IgD-negative memory B cell (primary cell): Measurements from ENCODE around the gene GIPR. TPM values are rescaled to one million over a fixed set of nuclear protein-coding genes. Genes with fewer than 3 reads are reported as not detected.
A peak's percentile ranks its signal among the peaks of the same experiment; 100 is the strongest.

Experiments used
- H3K27ac Mint-ChIP-seq, 3 donors: one replicate each; pipeline ENCODE4 v1.8.0; 2020 to 2022; ENCODE audit warnings: mild to moderate bottlenecking in 3 of 3, mixed read lengths in 3 of 3, moderate library complexity in 1 of 3
- H3K27me3 Mint-ChIP-seq: one replicate; pipeline ENCODE4 v1.8.0; 2021; ENCODE audit warnings: mixed read lengths
- H3K36me3 Mint-ChIP-seq: one replicate; pipeline ENCODE4 v1.8.0; 2020; ENCODE audit warnings: mild to moderate bottlenecking, mixed read lengths
- H3K4me1 Mint-ChIP-seq, 3 donors: one replicate each; pipeline ENCODE4 v1.8.0; 2020 to 2022; ENCODE audit warnings: mixed read lengths in 3 of 3, mild to moderate bottlenecking in 1 of 3
- H3K4me3 Mint-ChIP-seq, 4 donors: one replicate each; pipeline ENCODE4 v1.8.0; 2020 to 2022; ENCODE audit warnings: mild to moderate bottlenecking in 4 of 4, mixed read lengths in 4 of 4, moderate library complexity in 3 of 4
- H3K9me3 Mint-ChIP-seq, 3 donors: one replicate each; pipeline ENCODE4 v1.8.0; 2020 to 2021; ENCODE audit warnings: mixed read lengths in 3 of 3, mild to moderate bottlenecking in 1 of 3
- polyA plus RNA-seq: library from polyadenylated mRNA; unstranded; fragments of 300-500 nt; fragmentation: Illumina TruSeq; gene quantifications from one replicate; pipeline ENCODE4 v1.2.3, GENCODE V29; 2021

The GIPR gene
- polyA plus RNA-seq, 1 donor from 2014 or later: not detected

- Mint-ChIP-seq H3K9me3 (no peaks in the 10 kb centered on the region), H3K36me3 (peaks cover 2% of the 10 kb centered on the region), H3K4me1 (peaks cover 28 to 43% (median 33%) of the 10 kb centered on the region in 3 donors), H3K4me3 (peak overlapping the region; percentile 77 to 94 (median 87)), H3K27me3 (no peaks in the 10 kb centered on the region), H3K27ac (peak overlapping the region; percentile 80 to 98 (median 84))
Measured at GRCh38 chr19:45641274-45642105, 26.5 kb upstream of the GIPR start.

DNA sequence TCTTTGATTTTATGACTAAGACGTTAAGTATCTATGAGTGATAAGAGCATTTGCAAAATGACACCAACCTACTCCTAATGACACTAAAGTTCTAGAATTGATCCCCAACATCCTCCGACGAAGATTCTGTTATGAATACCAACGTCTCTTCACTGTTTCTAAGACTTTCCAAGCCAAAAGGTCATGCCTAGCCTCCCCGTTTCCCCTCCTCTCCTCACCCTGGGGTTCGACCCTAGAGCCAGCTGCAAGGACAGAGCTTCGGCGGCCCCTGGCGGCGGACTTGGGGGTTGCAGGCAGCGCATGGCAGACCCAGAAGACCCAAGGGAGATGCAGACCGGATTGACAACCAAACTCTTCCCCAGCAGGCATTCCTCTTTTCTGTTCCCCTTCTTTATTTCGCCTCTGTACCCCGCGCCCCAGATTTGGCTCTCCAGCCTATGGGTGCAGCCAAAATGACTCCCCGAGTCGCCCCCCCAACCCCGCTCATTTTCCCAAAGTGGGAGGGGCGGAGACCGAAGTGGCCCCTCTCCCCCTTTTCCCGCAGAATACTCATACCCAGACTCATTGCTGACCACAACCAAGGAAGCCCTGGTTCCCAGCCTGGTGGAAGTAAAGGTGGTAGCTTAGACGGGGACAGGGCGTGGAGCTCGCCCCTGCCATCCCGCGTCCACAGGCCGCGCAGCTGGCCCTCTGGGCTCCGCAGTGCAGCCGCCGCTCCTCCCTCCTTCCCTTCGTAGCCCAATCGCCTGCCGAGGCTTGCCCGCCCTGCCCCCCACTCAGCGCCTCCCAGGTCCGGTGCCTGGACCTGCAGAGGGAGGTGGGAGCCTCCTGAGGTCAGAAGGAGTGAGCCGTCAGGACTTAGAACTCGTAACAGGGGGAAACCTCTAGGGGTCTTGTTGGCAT, 24.7 kb upstream of the GIPR start:
- Mint-ChIP-seq H3K4me3 (peak overlapping the region; percentile 66 to 93 (median 84)), H3K36me3 (peaks cover 2% of the 10 kb centered on the region), H3K27ac (peak overlapping the region; percentile 80 to 92 (median 84)), H3K9me3 (no peaks in the 10 kb centered on the region), H3K4me1 (peaks cover 28 to 44% (median 33%) of the 10 kb centered on the region in 3 donors), H3K27me3 (no peaks in the 10 kb centered on the region)

- peak overlapping the region in 2 of 4 donors; percentile 37 to 81 for H3K4me3 Mint-ChIP-seq
- H3K9me3 Mint-ChIP-seq: no peaks in the 10 kb centered on the region
- peak overlapping the region; percentile 46 to 94 (median 80) for H3K27ac Mint-ChIP-seq
- H3K4me1 Mint-ChIP-seq: peaks cover 22 to 37% (median 27%) of the 10 kb centered on the region in 3 donors
- H3K36me3 Mint-ChIP-seq: peaks cover 2% of the 10 kb centered on the region
- no peaks in the 10 kb centered on the region for H3K27me3 Mint-ChIP-seq
Measured at GRCh38 chr19:45643927-45644771, 23.9 kb upstream of the GIPR start.

DNA sequence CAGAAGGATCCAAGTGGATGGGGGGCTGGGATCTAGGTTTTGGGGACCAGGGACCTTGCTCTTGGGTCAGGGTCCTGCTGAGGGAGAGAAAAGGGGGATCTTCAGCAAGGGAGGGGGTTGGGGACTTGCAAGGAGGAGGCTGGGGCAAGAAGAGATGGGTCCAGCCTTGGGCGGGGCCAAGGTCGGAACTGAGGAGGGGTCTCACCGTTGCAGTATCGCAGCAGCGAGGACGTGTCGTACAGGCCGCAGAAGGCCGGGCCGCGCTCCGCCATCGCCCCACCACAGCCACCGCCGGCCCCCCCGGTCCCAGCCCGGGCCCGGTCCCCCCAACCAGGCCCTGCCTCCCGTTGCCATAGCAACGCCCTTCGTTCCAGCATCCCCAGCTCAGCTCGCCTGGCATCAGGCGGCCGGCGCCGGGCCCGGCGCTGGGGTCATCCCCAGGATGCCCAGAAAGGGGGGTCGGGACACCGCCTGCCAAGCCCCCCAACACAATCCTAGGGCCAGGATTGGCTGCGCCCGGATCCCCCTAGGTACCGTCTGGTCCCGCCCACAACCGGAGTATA, 22.9 kb upstream of the GIPR start:
- Mint-ChIP-seq H3K27me3 (no peaks in the 10 kb centered on the region), H3K27ac (peak overlapping the region in 1 of 3 donors; percentile 82), H3K4me1 (peaks cover 20 to 37% (median 27%) of the 10 kb centered on the region in 3 donors), H3K4me3 (peak overlapping the region; percentile 78 to 92 (median 90)), H3K36me3 (peaks cover 2% of the 10 kb centered on the region), H3K9me3 (no peaks in the 10 kb centered on the region)

DNA sequence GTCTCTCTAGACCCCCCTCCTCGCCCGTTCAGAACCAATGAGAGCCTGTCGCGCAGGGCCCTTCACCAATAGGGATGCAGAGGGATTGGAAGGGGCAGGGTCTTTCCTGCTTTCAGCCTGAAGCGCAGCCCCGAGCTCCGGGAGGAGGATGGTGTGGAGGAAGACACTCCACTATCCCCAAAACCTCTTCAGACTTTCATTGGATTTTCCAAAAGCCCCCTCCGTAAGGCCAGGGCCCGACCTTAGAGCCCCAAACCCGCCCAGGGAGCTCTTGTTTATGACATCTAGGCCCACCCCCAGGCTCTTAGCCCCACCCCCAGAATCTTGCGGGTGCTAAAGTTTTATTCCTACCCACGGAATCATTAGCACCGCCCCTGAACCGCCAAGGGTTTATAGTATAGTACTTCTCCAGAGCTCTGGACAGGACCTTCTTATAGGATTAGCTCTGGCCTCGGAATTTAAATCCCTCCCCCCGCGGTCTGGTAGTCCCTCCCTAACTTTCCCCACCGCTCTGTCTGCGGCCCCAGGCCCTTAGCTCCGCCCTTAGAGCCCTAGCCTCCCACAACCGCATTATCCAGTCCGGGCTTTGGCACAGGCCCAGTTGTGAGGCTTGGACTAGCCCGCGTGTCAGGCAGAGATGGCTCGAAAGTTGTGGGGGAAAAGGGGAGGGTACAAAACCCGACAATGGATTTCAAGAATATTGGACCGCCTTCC, 22.2 kb upstream of the GIPR start:
- Mint-ChIP-seq H3K4me1 (peaks cover 17 to 34% (median 25%) of the 10 kb centered on the region in 3 donors), H3K27me3 (peaks cover under 1% of the 10 kb centered on the region), H3K36me3 (peaks cover 1% of the 10 kb centered on the region), H3K4me3 (peak overlapping the region; percentile 78 to 92 (median 90)), H3K27ac (peak overlapping the region; percentile 47 to 82 (median 78)), H3K9me3 (no peaks in the 10 kb centered on the region)

DNA sequence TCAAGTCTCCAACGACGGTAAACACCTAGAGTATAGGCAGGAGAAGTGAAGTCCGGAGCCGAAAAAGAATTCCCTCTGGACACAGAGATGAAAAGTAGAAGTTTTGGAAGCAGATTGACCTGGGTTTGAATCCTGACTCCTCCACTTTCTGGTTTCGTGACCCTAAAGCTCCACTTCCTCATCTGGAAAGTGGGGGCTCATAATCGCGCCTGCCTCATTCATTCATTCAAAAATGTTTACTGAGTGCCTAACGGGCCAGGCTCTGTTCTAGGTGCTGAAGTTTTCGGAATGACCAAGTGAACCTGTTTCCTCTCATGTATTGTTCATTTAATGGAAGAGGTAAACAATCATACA, 21.7 kb upstream of the GIPR start:
- H3K9me3 Mint-ChIP-seq: no peaks in the 10 kb centered on the region
- H3K27ac Mint-ChIP-seq: peak overlapping the region; percentile 47 to 82 (median 78)
- H3K4me1 Mint-ChIP-seq: peaks cover 13 to 29% (median 20%) of the 10 kb centered on the region in 3 donors
- H3K4me3 Mint-ChIP-seq: peak overlapping the region; percentile 78 to 92 (median 90)
- no peaks in the 10 kb centered on the region for H3K36me3 Mint-ChIP-seq
- H3K27me3 Mint-ChIP-seq: peaks cover 2% of the 10 kb centered on the region

DNA sequence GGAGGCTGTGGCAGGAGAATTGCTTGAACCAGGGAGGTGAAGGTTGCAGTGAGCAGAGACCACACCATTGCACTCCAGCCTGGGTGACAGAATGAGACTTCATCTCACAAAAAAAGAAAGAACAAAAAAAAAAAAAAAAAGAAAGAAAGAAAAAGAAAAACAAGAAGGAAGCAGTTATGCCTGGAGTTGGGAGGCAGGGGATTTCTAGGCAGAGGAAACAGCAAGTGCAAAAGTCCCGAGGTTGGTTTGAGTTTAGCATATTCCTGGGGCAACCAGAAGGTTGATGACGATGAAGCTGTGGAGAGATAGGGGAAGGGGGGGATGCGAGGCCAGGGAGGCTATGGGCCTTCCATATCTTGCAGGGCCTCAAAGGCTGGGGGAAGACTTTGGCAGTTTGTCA, 17.3 kb upstream of the GIPR start:
- Mint-ChIP-seq H3K4me1 (peaks cover 0 to 9% (median 6%) of the 10 kb centered on the region in 3 donors), H3K9me3 (no peaks in the 10 kb centered on the region), H3K27ac (peak overlapping the region in 1 of 3 donors; percentile 59), H3K4me3 (no peak overlapping the region), H3K36me3 (no peaks in the 10 kb centered on the region), H3K27me3 (peaks cover 2% of the 10 kb centered on the region)

DNA sequence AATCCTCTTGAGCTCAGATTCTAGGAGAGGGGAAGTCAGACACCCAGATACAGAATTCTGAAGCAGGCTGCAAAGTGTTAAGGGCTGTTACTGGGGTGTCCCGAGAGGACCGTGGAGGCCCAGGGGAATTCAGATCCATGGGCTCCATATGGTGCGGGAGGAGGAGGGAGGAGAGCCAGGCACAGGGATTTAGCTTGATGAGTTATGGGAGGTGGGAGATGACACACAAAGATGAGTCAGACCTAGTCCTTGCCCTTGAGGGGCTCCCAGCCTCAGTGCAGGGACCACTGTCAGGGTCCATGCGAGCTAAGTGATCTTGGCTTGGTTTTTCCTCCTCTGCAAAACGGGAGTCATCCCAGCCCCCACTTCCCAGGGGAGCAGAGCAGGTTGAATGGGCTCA, 14.4 kb upstream of the GIPR start:
- no peak overlapping the region for H3K27ac Mint-ChIP-seq
- H3K27me3 Mint-ChIP-seq: peaks cover 2% of the 10 kb centered on the region
- no peaks in the 10 kb centered on the region for H3K9me3 Mint-ChIP-seq
- H3K4me3 Mint-ChIP-seq: peak overlapping the region in 1 of 4 donors; percentile 38
- no peaks in the 10 kb centered on the region for H3K4me1 Mint-ChIP-seq
- H3K36me3 Mint-ChIP-seq: no peaks in the 10 kb centered on the region

- Mint-ChIP-seq H3K36me3 (no peaks in the 10 kb centered on the region), H3K27me3 (peaks cover 3% of the 10 kb centered on the region)
Measured at GRCh38 chr19:45655073-45655472, 12.9 kb upstream of the GIPR start.

DNA sequence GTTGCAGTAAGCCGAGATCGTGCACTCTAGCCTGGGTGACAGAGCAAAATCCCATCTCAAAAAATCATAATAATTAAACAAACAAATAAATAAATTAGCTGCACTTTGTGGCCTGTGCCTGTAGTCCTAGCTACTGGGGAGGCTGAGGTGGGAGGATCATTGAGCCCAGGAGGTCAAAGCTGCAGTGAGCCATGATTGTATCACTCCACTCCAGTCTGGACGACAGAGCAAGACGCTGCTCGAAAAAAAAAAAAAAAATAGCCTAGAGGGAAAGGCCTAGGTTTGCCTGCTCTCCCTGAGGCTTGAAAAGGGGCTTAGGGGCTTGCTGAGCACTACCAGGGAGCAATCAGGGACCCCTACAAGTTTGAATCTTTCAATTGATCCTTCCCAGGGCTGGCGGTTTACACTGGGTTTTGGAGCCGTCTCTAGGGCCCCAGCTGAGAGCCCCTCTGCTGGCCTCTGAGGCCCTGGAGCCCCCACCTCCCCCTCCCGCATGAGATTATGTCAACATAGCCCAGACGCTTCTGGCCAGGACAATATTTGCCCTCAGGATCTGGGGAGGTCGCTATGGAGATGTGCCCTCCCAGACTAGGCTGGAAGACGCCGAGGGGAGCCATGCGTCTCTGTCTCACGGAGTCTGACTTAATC, 10.4 kb upstream of the GIPR start:
- Mint-ChIP-seq H3K4me3 (no peak overlapping the region), H3K4me1 (peaks cover 0 to 5% (median 0%) of the 10 kb centered on the region in 3 donors)

More at GRCh38 chr19:45655073-45655472, 12.9 kb upstream of the GIPR start:
- peaks cover 0 to 2% (median 0%) of the 10 kb centered on the region in 3 donors for H3K4me1 Mint-ChIP-seq
- no peak overlapping the region for H3K4me3 Mint-ChIP-seq
- H3K27ac Mint-ChIP-seq: no peak overlapping the region
- H3K9me3 Mint-ChIP-seq: no peaks in the 10 kb centered on the region

GRCh38 chr19:45659096-45659729, 8.8 kb upstream of the GIPR start:
- H3K4me1 Mint-ChIP-seq: peaks cover 0 to 5% (median 0%) of the 10 kb centered on the region in 3 donors
- no peaks in the 10 kb centered on the region for H3K36me3 Mint-ChIP-seq
- peaks cover 6% of the 10 kb centered on the region for H3K27me3 Mint-ChIP-seq
- no peak overlapping the region for H3K4me3 Mint-ChIP-seq
- H3K9me3 Mint-ChIP-seq: peaks cover 0 to 1% (median 0%) of the 10 kb centered on the region in 3 donors
- no peak overlapping the region for H3K27ac Mint-ChIP-seq

More for the DNA sequence above, 10.4 kb upstream of the GIPR start:
- Mint-ChIP-seq H3K36me3 (no peaks in the 10 kb centered on the region), H3K27me3 (peaks cover 6% of the 10 kb centered on the region), H3K27ac (no peak overlapping the region), H3K9me3 (peaks cover 0 to 1% (median 0%) of the 10 kb centered on the region in 3 donors)

GRCh38 chr19:45660636-45661035, 7.4 kb upstream of the GIPR start:
- Mint-ChIP-seq H3K4me3 (no peak overlapping the region), H3K9me3 (peaks cover 0 to 1% (median 0%) of the 10 kb centered on the region in 3 donors), H3K27me3 (peaks cover 6% of the 10 kb centered on the region), H3K4me1 (peaks cover 0 to 5% (median 0%) of the 10 kb centered on the region in 3 donors), H3K27ac (peak overlapping the region in 1 of 3 donors; percentile 57), H3K36me3 (no peaks in the 10 kb centered on the region)

DNA sequence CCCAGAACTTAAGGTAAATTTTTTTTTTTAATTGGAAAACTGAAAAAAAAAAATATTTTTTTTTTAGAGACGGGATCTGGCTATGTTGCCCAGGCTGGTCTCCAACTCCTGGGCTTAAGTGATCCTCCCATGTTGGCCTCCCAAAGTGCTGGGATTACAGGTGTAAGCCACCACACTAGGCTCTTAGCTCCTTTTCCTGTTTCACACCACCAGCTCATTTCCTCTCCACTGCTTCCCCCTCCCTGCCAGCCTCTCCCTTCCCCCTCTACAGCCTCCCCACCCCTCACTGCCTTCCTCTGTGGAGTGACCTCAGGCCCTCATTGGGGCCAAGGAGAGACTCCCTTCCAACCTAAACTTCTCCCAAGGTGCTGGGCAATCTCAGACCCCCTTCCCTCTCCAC, 4.2 kb upstream of the GIPR start:
- peaks cover 18% of the 10 kb centered on the region for H3K27me3 Mint-ChIP-seq
- H3K4me1 Mint-ChIP-seq: peaks cover 12 to 15% (median 13%) of the 10 kb centered on the region in 3 donors
- no peak overlapping the region for H3K4me3 Mint-ChIP-seq
- H3K36me3 Mint-ChIP-seq: no peaks in the 10 kb centered on the region
- H3K9me3 Mint-ChIP-seq: peaks cover 0 to 1% (median 0%) of the 10 kb centered on the region in 3 donors
- no peak overlapping the region for H3K27ac Mint-ChIP-seq
